GM12873 (cell line): ENCODE data around the gene CRY2.
A peak's percentile ranks its signal among the peaks of the same experiment; 100 is the strongest.

ENCODE experiments used
- TF ChIP-seq, protein P1 (sequence below): IDR thresholded peaks from 2 replicates; pipeline ENCODE4 v1.5.1; 2012; ENCODE audit warnings: low read depth, mild to moderate bottlenecking, moderate library complexity, low read length, control low read depth; ENCODE audit not compliant: insufficient read depth; ENCODE audit errors: missing control alignments

The CRY2 gene

DNA sequence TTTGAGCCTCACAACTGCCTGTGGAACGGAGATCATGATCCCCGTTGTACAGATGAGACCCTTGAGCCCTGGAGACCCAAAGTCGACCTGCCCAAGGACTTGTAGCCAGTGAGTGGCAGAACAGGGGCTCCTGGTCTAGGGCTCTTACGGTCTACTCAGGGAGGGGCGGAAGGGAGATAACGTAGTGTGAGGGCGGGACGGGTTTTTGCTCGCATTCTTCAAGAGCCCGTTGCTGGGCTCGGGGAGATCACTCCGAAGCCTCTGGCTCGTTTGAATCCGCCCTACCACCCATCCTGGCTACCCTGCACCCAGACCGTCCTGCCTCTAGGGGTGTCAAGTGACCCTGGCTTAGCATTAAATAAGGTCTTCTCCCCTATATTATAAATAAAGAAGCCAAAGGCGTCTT, 639 bp downstream of the CRY2 start:
- TF ChIP-seq, protein P1, sequence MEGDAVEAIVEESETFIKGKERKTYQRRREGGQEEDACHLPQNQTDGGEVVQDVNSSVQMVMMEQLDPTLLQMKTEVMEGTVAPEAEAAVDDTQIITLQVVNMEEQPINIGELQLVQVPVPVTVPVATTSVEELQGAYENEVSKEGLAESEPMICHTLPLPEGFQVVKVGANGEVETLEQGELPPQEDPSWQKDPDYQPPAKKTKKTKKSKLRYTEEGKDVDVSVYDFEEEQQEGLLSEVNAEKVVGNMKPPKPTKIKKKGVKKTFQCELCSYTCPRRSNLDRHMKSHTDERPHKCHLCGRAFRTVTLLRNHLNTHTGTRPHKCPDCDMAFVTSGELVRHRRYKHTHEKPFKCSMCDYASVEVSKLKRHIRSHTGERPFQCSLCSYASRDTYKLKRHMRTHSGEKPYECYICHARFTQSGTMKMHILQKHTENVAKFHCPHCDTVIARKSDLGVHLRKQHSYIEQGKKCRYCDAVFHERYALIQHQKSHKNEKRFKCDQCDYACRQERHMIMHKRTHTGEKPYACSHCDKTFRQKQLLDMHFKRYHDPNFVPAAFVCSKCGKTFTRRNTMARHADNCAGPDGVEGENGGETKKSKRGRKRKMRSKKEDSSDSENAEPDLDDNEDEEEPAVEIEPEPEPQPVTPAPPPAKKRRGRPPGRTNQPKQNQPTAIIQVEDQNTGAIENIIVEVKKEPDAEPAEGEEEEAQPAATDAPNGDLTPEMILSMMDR = peak; percentile 39

DNA sequence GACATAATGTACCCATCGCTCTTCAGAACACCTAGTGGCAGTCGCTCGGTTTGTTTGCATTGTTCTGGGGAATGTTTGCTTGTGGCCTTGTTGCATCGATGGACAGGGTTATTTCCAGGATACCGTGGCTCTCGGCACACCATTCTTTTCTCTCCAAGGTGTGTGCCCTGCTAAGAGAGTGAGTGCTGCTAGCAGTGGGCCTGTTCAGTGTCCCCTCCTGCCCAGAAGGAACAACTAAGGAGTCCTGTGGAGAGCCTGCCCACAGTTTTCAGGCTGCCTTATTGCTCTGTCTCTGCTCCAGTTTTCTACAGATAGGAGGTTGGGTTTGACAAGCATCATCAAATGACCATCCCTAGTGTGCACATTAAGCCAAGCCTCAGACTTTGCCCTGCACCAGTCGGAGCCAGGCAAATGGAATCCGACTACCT, 1.4 kb downstream of the CRY2 start:
- TF ChIP-seq, protein P1 = no peak

DNA sequence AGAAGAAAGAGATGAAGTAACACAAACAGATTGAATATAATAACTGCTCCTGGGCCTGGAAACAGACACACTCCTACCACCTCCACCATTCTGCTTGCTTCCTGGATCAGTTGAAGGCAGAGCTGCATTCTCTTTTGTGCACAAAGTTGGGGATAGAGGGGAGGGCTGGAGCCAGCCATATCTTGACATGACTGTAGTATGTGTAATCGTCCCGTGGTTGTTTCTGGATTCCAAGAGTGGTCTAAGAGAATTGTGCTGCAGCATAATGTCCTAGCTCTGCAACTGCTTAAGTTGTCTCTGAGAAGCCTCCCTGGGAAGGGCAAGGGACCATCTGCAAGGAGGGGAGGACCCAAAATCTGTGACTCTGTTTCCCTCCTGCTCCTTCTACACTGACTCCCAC, 3.2 kb downstream of the CRY2 start:
- TF ChIP-seq, protein P1 = no peak

DNA sequence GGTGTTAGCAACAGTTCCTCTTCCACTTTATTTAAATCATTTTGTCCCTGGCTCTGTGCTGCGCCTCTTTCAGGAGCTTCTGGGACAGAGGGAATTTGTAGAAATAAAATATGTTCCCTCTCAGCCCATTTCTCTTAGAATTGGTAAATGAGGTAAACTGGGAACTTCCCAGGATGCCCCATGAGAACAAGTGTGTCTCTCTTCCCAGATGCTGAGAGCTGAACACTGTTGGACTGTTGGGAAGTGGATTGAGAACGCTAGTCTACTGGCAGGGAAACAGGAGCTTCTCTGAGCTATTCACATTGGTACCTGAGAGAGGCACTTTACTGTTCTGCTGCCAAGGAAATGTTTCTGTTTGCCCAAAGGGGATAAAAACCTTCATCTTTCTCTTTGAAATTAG, 4.0 kb downstream of the CRY2 start:
- TF ChIP-seq, protein P1 = no peak

DNA sequence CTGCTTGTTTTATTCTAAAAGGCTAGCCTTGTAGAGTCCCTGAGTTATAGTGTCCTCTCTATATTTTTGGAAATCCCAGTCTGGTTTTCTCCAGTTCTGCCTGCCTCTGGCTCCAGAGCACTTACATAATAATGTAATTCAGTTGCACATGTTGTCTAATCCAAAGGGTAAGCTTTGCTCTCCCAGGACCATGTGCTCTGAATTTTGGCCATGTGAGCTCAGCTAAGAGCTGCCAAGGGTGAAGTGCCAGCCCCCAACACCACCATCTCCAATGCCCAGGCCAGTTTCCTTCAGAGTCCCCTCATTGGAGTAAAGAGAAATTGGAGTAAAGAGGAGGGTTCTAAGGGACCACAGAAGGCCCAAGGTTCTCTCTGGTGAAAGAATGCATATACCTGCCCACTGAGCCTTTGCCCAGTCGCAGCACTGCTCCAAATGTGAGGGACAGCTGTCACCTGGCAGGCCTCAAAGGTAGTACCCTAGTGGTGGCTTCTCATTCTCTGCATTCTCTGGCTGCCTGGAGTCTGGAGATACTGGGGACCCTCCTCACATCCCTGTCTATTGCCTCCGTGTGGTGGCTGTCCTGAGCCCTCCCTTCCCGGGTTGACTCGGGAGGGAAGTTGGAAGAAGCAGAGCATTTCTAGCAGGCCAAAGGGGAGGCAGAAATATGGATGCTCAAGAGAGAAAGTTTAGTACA, 4.9 kb downstream of the CRY2 start:
- TF ChIP-seq, protein P1 = peak; percentile 31

DNA sequence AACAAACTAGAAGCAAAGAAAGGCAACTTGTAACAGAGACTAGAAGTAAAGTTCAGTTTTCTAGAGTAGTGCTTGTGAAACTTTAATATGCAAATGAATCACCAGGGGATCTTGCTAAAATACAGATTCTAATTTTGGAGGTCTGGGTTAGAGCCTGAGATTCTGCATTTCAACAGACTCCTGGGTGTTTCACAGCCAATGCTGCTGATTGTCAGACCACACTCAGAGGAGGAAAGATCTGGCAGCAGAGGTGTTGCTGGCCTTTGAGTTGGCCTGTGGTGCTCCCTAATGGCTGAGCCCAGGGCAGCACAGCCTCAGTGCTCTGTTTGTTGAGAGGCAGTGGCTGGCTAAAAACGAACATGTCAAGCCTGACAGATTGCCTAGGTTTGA, 5.4 kb downstream of the CRY2 start:
- TF ChIP-seq, protein P1 = peak; percentile 49

DNA sequence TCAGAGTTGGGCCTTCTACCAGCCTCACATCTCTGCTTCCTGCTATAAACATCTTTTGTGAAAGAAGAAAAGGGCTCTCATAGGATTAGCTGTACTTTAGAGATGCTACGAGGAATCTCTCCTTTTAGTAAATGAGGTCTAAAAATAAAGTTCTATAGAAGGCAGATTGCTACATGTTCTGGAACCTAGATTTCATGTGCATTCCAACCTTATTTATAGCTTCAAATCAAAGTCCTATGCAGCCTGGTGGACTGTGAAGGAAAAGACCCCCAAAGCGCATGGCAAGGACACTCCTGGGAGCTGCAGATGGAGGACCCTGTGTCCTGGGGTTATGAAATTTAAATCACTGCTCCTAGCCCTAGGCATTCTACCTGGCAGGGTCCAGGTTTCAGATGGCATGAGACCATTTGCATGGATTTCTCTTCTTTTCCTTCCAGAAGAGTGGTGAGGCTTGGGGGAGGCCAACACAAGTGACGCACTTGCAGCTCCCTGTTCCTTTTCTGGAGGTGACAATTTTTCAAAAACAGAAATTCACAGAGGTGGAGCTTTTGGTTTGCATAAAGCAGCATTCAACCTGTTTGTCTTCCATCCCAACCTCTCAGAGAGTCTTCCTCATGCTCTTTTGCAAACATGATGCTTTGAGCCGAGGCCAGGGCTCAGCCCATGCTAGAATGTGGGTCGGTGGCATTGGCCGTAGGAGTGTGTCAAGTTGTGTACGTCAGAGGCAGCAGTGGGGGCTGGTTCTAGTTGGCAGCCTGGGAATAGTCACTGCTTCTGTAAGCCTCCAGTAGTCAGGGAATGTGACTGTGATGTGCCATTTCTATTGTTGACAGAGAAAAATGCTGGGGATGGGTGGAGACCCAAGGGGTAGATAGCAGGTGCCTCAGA, 6.3 kb downstream of the CRY2 start:
- TF ChIP-seq, protein P1 = no peak
